Kidney (tissue), 14 donors: Measurements from ENCODE around the gene KLHL14. TPM values are rescaled to one million over a fixed set of nuclear protein-coding genes. Genes with fewer than 3 reads are reported as not detected.

ENCODE experiments used
- DNase-seq, 5 donors: peaks; one replicate each; pipeline ENCODE4 v3.0.0-alpha.2; 2013 to 2020
- FAIRE-seq: peaks from 2 replicates; lab custom pipeline; 2012; peaks lifted over from hg19 to GRCh38; lab: Jason Lieb, UNC
- H3K27ac ChIP-seq, 2 donors: one replicate each; pipeline ENCODE4 v1.7.0; 2013; ENCODE audit warnings: low read depth in 2 of 2, low read length in 2 of 2, inconsistent platforms in 1 of 2
- H3K27me3 ChIP-seq: one replicate; pipeline ENCODE4 v1.7.1; 2013; ENCODE audit warnings: low read length, inconsistent platforms; ENCODE audit not compliant: control insufficient read depth, insufficient read depth
- H3K36me3 ChIP-seq, 3 donors: one replicate each; pipeline versions ENCODE4 v1.7.0 to v1.7.1; 2013; ENCODE audit warnings: low read length in 3 of 3, control low read depth in 1 of 3, inconsistent platforms in 1 of 3; ENCODE audit not compliant: insufficient read depth in 3 of 3, control insufficient read depth in 2 of 3
- H3K4me1 ChIP-seq, 3 donors: one replicate each; pipeline versions ENCODE4 v1.7.0 to v1.7.1; 2013; ENCODE audit warnings: low read length in 3 of 3, inconsistent platforms in 1 of 3, low read depth in 1 of 3; ENCODE audit not compliant: control insufficient read depth in 2 of 3, insufficient read depth in 2 of 3
- H3K4me3 ChIP-seq, 3 donors: one replicate each; pipeline versions ENCODE4 v1.7.0 to v1.8.1; 2013; ENCODE audit warnings: low read length in 3 of 3, control low read depth in 1 of 3, inconsistent platforms in 1 of 3
- H3K9ac ChIP-seq, 3 donors: one replicate each; pipeline versions ENCODE4 v1.7.0 to v1.7.1; 2013; ENCODE audit warnings: low read length in 3 of 3, control low read depth in 1 of 3, inconsistent platforms in 1 of 3
- H3K9me3 ChIP-seq, 3 donors: one replicate each; pipeline versions ENCODE4 v1.7.0 to v1.7.1; 2013; ENCODE audit warnings: low read length in 3 of 3, control low read depth in 1 of 3, inconsistent platforms in 1 of 3; ENCODE audit not compliant: control insufficient read depth in 2 of 3, insufficient read depth in 1 of 3
- CTCF ChIP-seq: IDR thresholded peaks from 3 replicates; pipeline ENCODE4 v1.5.1; 2012; ENCODE audit warnings: mild to moderate bottlenecking, moderate library complexity, borderline replicate concordance; ENCODE audit not compliant: insufficient read depth; ENCODE audit errors: extremely low read depth
- intact Hi-C: fragments of 100-400 bp; cut with DNase I; formaldehyde crosslinking; loops from one replicate; pipeline ENCODE4 v1.11.1; 2022
- polyA plus RNA-seq: library from polyadenylated mRNA; stranded (reverse); fragments of 350-450 nt; fragmentation: Illumina TruSeq; extraction: RNeasy Lipid Tissue Mini Kit (QIAGEN cat#74804); gene quantifications from one replicate; pipeline ENCODE4 v1.2.3, GENCODE V29; 2014; ENCODE audit warnings: low read depth, low replicate concordance; ENCODE audit not compliant: insufficient read depth
- total RNA-seq: library from RNA; stranded (reverse); fragmentation: NEBNext Ultra II Directional; extraction: Animal tissue kit (Norgen Biotek cat#: 25700); gene quantifications from one replicate; pipeline ENCODE4 v1.2.1, GENCODE V29; 2021
- donor health status: control.
- donor health status: control.
- donor health status: control.
- donor health status: control.
- donor health status: control.
- donor health status: DM: yes; HTN: yes; CAD: no.
- donor health status: Normal renal cell carcinoma (clear cell type).

Gene KLHL14
- total and polyA plus RNA-seq, 2 donors from 2014 or later: 3.7 to 15.4 TPM

DNA sequence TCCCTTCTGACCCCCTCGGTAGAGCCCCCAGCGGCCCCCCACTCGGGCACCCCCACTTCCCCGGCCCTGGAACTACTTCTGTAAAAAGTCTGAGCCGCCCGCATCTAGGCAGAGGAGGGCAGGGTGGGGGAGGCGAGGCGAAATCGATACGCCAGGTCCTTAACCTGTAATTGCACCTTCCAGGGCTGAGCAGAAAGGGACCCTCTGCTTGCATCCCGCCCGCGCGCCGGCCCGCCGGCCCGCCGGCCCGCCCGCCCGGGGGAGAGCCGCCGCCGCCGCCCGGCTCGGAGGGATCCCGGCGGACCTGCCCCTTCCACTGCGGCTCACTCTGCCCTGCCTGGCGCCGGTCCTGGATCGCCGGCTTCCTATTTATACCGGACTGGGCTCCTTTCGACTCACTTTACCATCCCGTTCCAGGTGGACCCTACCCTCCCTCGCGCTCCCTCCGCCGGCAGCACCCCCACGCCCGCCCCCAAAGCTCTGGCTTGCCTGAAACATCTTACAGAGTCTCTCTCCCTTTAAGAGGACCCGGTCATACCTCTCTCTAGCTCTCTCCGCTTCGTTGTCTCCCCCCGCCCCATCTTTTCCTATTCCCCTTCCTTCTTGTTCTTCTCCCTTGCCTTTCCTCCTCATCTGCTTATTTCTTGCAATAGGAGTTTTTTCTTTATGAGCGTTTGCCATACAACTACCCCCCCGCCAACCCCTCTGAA is 797 bp downstream of the KLHL14 start:
- DNase-seq (peak; percentile 79 to 91 (median 85)), FAIRE-seq (no peak)
- H3K27ac ChIP-seq: peak overlapping the region; percentile 1 to 35
- no peaks in the 10 kb centered on the region for H3K36me3 ChIP-seq
- H3K9me3 ChIP-seq: no peaks in the 10 kb centered on the region
- H3K4me3 ChIP-seq: peak overlapping the region; percentile 22 to 70 (median 67)
- H3K9ac ChIP-seq: peak overlapping the region in 1 of 3 donors; percentile 38
- H3K4me1 ChIP-seq: peaks cover 0 to 11% (median 0%) of the 10 kb centered on the region in 3 donors
- peaks cover 4% of the 10 kb centered on the region for H3K27me3 ChIP-seq
- intact Hi-C loops: no loop called here
- TF ChIP-seq CTCF: no peak

DNA sequence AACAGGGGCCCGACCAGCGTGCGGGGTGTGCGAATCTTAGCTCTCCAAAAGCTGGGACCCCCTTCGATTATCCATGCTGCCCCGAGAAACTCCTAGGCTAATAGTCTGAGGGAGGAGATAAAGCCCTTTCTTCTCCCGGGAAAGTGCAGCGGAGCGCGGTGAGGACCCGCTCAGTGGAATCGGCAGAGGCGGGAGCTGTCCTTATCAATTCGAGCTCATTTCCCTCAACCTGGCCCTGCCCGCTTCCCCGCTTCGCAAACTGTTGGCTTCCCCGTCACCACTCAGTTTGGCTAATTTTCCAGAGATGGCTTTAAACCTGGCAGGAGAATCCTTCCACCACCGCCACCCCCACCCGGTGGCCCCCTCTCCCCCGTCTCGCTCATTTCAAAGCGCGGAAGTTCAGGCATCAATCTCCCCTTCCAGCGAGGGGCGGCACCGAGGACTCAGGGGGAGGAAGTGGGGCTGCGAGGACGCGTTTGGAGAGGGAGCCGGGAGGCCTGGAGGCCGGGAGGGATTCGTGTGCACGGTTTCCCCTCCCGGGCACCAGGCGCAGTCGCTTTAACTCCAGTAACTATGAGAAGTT is 1.6 kb downstream of the KLHL14 start:
- TF ChIP-seq CTCF: no peak
- peak overlapping the region; percentile 56 to 74 (median 70) for H3K4me3 ChIP-seq
- H3K27ac ChIP-seq: peak overlapping the region in 1 of 2 donors; percentile 82

GRCh38 chr18:32770666-32771168 is 2.1 kb downstream of the KLHL14 start:
- Histone ChIP-seq H3K36me3 (no peaks in the 10 kb centered on the region), H3K4me1 (peaks cover 0 to 11% (median 0%) of the 10 kb centered on the region in 3 donors), H3K9me3 (no peaks in the 10 kb centered on the region), H3K4me3 (peak overlapping the region; percentile 56 to 74 (median 70)), H3K9ac (peak overlapping the region in 2 of 3 donors; percentile 39 to 57), H3K27ac (peak overlapping the region in 1 of 2 donors; percentile 82), H3K27me3 (peaks cover 4% of the 10 kb centered on the region)
- DNase-seq (peak in 4 of 5 donors; percentile 42 to 78 (median 70)), FAIRE-seq (no peak)
- intact Hi-C loops: no loop called here
- no peak for TF ChIP-seq CTCF

More for the DNA sequence above, 1.6 kb downstream of the KLHL14 start:
- peaks cover 4% of the 10 kb centered on the region for H3K27me3 ChIP-seq
- no peaks in the 10 kb centered on the region for H3K36me3 ChIP-seq
- H3K9ac ChIP-seq: peak overlapping the region; percentile 10 to 57 (median 39)
- FAIRE-seq (no peak), DNase-seq (peak; percentile 64 to 83 (median 74))
- H3K4me1 ChIP-seq: peaks cover 0 to 11% (median 0%) of the 10 kb centered on the region in 3 donors
- intact Hi-C loops: no loop called here
- no peaks in the 10 kb centered on the region for H3K9me3 ChIP-seq
